Thymus (tissue), 11 donors: ENCODE data around the gene YJU2. TPM values are rescaled to one million over a fixed set of nuclear protein-coding genes. Genes with fewer than 3 reads are reported as not detected.
A peak's percentile ranks its signal among the peaks of the same experiment; 100 is the strongest.

Experiments
- DNase-seq, 9 donors: peaks; one replicate each; pipeline ENCODE4 v3.0.0-alpha.2; 2013; ENCODE audit warnings: low spot score in 9 of 9, low read depth in 6 of 9, missing footprints in 1 of 9
- H3K27ac ChIP-seq, 2 donors: one replicate each; pipeline ENCODE4 v1.5.1; 2013; ENCODE audit warnings: control low read depth in 1 of 2, low read depth in 1 of 2, low read length in 1 of 2, mild to moderate bottlenecking in 1 of 2, moderate library complexity in 1 of 2
- H3K27me3 ChIP-seq, 2 donors: one replicate each; pipeline ENCODE4 v1.5.1; 2013; ENCODE audit warnings: low read length in 1 of 2; ENCODE audit not compliant: control insufficient read depth in 2 of 2, insufficient read depth in 1 of 2
- H3K36me3 ChIP-seq, 2 donors: one replicate each; pipeline ENCODE4 v1.5.1; 2013; ENCODE audit warnings: low read length in 1 of 2, mild to moderate bottlenecking in 1 of 2, moderate library complexity in 1 of 2; ENCODE audit not compliant: control insufficient read depth in 2 of 2, insufficient read depth in 2 of 2
- H3K4me1 ChIP-seq, 2 donors: one replicate each; pipeline ENCODE4 v1.5.1; 2013; ENCODE audit warnings: low read length in 2 of 2; ENCODE audit not compliant: control insufficient read depth in 2 of 2, insufficient read depth in 2 of 2
- H3K4me3 ChIP-seq, 2 donors: one replicate each; pipeline ENCODE4 v1.5.1; 2013; ENCODE audit warnings: low read length in 2 of 2, control low read depth in 1 of 2, mild to moderate bottlenecking in 1 of 2
- H3K9me3 ChIP-seq, 2 donors: one replicate each; pipeline ENCODE4 v1.5.1; 2013; ENCODE audit warnings: low read length in 1 of 2, mild to moderate bottlenecking in 1 of 2; ENCODE audit not compliant: control insufficient read depth in 2 of 2, insufficient read depth in 1 of 2
- WGBS: extraction: QIAGEN DNeasy Blood & Tissue Kit; methylation state at CpG from one replicate; pipeline ENCODE4 v1.1.7; 2013; 5-methylcytosine and 5-hydroxymethylcytosine counted together
- polyA plus RNA-seq: library from polyadenylated mRNA; stranded (reverse); fragments of 200-250 nt; gene quantifications from one replicate; pipeline ENCODE4 v1.2.3, GENCODE V29; 2013
- total RNA-seq: library from RNA; stranded (reverse); fragments of 120-200 nt; gene quantifications from one replicate; pipeline ENCODE4 v1.2.4, GENCODE V29; 2013
- donor health status: healthy.

The YJU2 gene
- total and polyA plus RNA-seq, 2 donors = 22.6 to 26.8 TPM

DNA sequence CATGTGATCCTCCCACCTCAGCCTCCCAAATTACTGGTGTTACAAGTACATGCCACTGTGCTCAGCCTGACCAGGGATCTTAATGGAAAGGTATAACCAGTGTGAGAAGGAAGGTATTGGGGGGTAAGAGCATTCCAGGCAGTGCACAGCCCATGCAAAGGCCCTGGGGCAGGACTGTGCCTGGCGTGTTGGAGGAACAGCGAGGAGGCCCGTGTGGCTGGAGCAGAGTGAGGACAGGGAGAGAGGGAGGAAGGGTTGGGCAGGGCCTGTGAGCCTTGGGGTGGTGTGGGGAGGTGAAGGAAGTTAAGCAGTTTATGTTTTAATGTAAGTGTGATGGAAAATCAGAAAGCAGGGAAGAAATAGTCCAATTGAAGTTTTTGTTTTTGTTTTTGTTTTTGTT is 53.7 kb downstream of the YJU2 start:
- H3K4me3 ChIP-seq = peak overlapping the region in 1 of 2 donors; percentile 68
- H3K4me1 ChIP-seq = peaks cover 40 to 86% of the 10 kb centered on the region in 2 donors
- peaks cover 10 to 20% of the 10 kb centered on the region in 2 donors for H3K36me3 ChIP-seq
- peak overlapping the region; percentile 33 to 94 for H3K27ac ChIP-seq
- H3K9me3 ChIP-seq = no peaks in the 10 kb centered on the region
- H3K27me3 ChIP-seq = no peaks in the 10 kb centered on the region
- 97% methylated on average over 3 of the region's 3 CpGs for WGBS
- no peak for DNase-seq

DNA sequence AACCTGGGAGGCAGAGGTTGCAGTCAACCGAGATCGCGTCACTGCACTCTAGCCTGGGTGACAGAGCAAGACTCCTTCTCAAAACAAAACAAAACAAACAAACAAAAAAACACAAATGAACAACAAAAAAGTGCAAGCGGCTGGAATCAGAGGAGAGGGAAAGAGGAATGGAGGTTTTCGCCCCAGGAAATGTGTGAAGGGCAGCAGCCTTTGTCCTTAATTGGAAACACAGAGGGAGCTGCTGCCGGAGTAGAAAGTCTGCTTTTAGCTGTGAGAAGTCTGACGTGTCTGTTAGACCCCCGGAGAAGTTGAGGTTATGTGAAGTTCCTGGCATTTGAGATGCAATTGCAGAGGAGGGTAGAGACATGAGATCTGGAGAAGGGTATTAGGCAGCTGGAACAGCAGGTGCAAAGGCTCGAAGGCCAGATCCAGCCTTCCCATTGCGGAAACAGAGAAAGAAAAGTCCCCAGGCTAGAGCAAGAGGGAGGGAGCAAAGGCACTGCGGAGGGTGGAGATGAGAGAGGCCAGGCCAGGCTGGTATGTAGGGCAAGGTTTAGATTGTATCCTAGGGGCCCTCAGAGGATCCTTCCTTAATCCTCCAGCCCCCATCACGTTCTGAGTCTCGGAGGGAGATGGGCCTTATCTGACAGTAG is 54.8 kb downstream of the YJU2 start:
- 34% methylated on average over 13 of the region's 13 CpGs for WGBS
- peak overlapping the region; percentile 68 to 69 for H3K4me3 ChIP-seq
- H3K4me1 ChIP-seq = peaks cover 32 to 80% of the 10 kb centered on the region in 2 donors
- DNase-seq = peak in 7 of 9 donors; percentile 18 to 72 (median 44)
- H3K27ac ChIP-seq = peak overlapping the region; percentile 94 to 97
- H3K36me3 ChIP-seq = peaks cover 10 to 15% of the 10 kb centered on the region in 2 donors
- no peaks in the 10 kb centered on the region for H3K9me3 ChIP-seq
- H3K27me3 ChIP-seq = no peaks in the 10 kb centered on the region

DNA sequence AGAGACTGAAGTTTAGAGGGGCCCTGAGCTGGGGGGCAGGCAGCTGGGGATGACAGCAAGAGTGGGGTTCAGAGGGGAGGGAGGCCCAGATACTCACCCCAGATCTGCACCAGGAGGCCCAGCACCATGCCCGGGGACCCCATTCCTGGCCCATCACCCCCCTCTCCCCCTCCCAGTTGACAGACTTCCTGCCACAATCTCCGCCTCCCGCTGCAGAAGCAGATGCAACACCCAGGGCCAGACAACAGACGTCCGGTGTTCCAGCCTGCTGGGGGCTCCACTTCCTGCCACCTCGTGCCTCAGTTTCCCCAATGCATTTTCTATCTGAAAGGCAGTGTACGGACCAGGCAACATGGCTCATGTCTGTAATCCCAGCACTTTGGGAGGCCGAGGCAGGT is 55.4 kb downstream of the YJU2 start, which contains the start of gene TMIGD2:
TMIGD2 (minus strand) TSS at position 147 of the 398 bp plus-strand sequence; CDS start at position 143, 4 bp downstream.
- peak within 1 kb of the TSS; percentile 94 to 97 for H3K27ac ChIP-seq
- WGBS = 21% methylated on average over 8 of the region's 8 CpGs
- peaks cover 31 to 74% of the 10 kb centered on the region in 2 donors for H3K4me1 ChIP-seq
- peak within 1 kb of the TSS; percentile 68 to 69 for H3K4me3 ChIP-seq
- H3K36me3 ChIP-seq = peaks cover 10 to 11% of the 10 kb centered on the region in 2 donors
- no peaks in the 10 kb centered on the region for H3K9me3 ChIP-seq
- H3K27me3 ChIP-seq = no peaks in the 10 kb centered on the region
- DNase-seq = peak in 7 of 9 donors; percentile 48 to 83 (median 62)

DNA sequence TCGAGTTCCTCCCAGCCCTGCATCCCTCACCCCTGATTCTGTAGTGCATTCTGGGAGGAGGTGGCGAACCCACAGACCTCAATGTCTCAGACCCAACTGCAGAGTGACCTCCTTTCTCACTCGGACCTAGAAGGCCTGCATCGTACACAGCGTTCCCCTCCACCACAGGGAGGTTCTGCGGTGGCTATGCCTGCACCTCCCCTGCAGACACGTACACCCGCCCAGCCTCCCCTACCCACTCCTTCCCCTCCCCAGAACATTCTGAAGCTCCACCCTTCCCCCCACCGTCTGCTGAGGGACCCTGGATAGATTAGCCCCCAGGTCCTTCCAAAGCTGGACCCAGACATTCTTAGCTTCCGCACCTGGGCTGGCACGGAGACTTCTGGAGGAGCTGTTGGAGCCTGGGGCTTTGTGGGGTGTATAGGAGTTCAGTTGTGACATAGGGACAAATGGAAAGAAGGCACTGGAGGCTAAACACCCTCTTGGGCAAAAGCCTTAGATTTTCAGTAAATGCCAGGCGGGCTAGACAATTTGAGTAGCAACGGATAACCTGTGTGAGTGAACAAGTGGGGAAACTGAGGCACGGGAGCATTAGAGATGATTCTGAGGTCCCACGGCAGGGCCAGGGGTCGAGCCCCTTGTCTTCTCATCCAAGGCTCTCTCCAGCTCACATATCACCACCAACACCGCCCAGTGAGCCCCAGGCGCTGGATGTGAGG is 57.1 kb downstream of the YJU2 start:
- Histone ChIP-seq H3K36me3 (no peaks in the 10 kb centered on the region), H3K9me3 (no peaks in the 10 kb centered on the region), H3K4me1 (peaks cover 22 to 58% of the 10 kb centered on the region in 2 donors), H3K27ac (peak overlapping the region; percentile 83 to 94), H3K27me3 (no peaks in the 10 kb centered on the region), H3K4me3 (peak overlapping the region in 1 of 2 donors; percentile 66)
- DNase-seq = peak in 5 of 9 donors; percentile 28 to 58 (median 48)
- WGBS = 56% methylated on average over 18 of the region's 18 CpGs

DNA sequence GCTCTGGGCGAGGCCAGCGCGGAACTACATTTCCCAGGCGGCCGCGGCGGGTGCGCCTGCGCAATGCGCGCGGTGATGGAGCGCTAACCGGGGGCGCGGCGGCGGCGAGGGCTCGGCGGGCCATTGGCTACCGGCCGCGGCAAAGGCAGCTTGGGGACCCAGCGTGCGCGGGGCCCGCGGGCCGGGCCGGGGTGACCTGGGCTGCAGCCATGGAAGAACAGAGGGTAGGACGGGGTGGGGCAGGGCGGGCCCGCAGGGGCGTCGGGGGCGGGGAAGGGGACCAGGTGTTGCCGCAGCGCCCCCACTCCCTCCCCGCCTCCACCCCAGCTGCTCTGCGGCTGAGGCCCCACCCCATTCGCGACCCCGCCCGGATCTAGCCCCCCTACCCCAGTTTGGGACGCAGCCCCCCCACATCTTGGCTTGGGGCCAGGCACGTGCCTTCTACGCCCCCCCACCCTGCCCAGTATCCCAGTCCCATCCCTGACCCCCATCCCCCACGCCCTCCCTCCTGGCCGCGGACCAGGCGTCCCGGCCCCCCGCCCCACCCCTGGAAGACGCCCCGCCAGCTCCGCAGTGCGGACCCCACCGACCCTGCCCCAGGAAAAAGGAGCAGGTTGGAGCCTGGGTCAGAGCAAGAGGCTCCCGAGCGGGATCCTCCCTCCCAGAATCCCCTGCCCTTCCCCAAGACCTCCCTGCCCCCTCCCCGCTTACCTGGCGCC is 57.8 kb downstream of the YJU2 start, which contains the start of gene FSD1:
FSD1 (plus strand) TSS at position 61 of the 719 bp plus-strand sequence; CDS start at position 210, 149 bp downstream.
- H3K4me1 ChIP-seq = peaks cover 16 to 50% of the 10 kb centered on the region in 2 donors

DNA sequence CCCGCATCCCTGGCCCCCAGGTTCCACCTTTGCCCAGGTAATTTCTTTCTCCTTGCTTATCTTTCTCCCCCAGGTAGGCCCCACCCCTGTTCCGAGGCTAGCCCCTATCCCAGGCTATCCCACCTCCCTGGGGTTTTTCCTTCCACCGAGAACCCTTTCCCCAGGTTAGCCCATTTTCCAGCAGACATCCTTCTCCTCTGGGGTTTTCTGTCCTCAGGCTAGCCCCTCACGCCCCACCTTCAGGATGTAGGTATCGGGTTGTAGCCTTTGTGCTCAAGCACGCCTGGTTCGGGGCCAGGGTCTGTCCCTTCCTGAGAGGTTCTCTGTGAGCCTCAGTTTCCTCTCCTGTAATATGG is 58.4 kb downstream of the YJU2 start:
- Histone ChIP-seq H3K27me3 (no peaks in the 10 kb centered on the region), H3K36me3 (peaks cover 0 to under 1% of the 10 kb centered on the region in 2 donors), H3K4me1 (peaks cover 16 to 48% of the 10 kb centered on the region in 2 donors), H3K9me3 (no peaks in the 10 kb centered on the region), H3K4me3 (peak overlapping the region in 1 of 2 donors; percentile 66), H3K27ac (no peak overlapping the region)
- DNase-seq = no peak
- 89% methylated on average over 7 of the region's 7 CpGs for WGBS

More for the DNA sequence above, 57.8 kb downstream of the YJU2 start, which contains the start of gene FSD1:
- Histone ChIP-seq H3K9me3 (no peaks in the 10 kb centered on the region), H3K27ac (peak within 1 kb of the TSS; percentile 94 to 97), H3K4me3 (peak within 1 kb of the TSS; percentile 27 to 66), H3K27me3 (no peaks in the 10 kb centered on the region), H3K36me3 (no peaks in the 10 kb centered on the region)
- DNase-seq = peak in 6 of 9 donors; percentile 57 to 85 (median 71)
- 14% methylated on average over 63 of the region's 63 CpGs for WGBS

DNA sequence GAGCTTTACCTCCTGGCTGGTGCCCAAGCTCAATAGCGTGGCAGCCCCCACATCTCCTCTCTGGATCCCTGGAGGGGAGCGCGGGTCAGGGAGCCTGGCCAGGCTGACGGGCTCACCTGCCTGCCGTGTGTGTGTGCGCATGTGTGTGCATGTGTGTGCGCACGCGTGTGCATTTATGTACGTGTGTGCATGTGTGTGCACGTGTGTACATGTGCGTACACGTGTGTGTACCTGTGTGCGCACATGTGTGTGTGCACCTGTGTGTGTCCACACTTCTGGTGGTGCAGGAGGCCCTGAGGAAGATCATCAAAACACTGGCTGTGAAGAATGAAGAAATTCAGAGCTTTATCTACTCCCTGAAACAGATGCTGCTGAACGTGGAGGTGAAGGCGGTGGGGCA is 58.8 kb downstream of the YJU2 start:
- DNase-seq = no peak
- H3K9me3 ChIP-seq = peaks cover 0 to 2% of the 10 kb centered on the region in 2 donors
- H3K4me1 ChIP-seq = peaks cover 16 to 44% of the 10 kb centered on the region in 2 donors
- peaks cover 0 to 4% of the 10 kb centered on the region in 2 donors for H3K36me3 ChIP-seq
- 96% methylated on average over 16 of the region's 16 CpGs for WGBS
- H3K27me3 ChIP-seq = no peaks in the 10 kb centered on the region
- H3K27ac ChIP-seq = no peak overlapping the region
- H3K4me3 ChIP-seq = no peak overlapping the region

DNA sequence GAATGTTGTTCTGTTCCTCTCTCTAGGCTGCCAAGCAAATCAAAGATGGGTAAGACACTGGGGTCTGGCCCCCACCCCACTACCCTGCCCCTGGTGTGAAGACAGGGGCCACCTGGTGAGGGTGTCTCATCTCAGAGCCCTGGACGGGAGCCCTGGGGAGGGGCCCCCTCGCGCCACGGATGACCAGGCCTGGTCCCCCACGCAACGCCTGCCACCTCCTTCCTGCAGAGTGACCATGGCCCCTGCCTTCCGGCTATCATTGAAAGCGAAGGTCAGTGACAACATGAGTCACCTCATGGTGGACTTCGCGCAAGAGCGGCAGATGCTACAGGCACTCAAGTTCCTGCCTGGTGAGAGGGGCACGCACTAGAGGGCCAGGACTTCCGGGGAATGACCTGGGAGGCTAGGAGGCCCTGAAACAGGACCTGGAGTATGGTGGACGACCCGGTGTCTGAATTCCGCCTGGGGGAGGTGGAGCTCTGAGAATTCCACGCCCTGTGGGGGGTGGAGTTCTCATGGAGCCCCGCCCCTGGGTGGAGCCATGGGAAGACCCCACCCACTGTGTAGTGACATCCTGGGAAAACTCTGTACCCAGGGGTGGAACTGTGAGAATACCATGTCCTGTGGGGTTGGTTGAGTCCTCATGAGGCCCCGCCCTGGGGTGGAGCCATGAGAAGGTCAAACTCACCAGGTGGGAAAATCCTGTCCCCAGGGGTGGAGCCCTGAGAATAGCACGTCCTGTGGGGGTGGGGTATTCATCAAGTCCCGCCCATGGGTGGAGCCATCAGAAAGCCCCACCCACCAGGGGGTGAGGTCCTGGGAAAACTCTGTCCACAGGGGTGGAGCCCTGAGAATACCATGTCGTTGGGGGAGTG is 63.6 kb downstream of the YJU2 start:
- H3K27me3 ChIP-seq = no peaks in the 10 kb centered on the region
- 95% methylated on average over 22 of the region's 22 CpGs for WGBS
- peaks cover 0 to 3% of the 10 kb centered on the region in 2 donors for H3K4me1 ChIP-seq
- peaks cover 0 to 7% of the 10 kb centered on the region in 2 donors for H3K9me3 ChIP-seq
- peaks cover 0 to 6% of the 10 kb centered on the region in 2 donors for H3K36me3 ChIP-seq
- H3K4me3 ChIP-seq = no peak overlapping the region
- H3K27ac ChIP-seq = no peak overlapping the region
- no peak for DNase-seq
